HEK293 (cell line): ENCODE results near the gene NTN4.
"Not testable (repeated sequence)": the region's sequence is repeated elsewhere in the genome, so short reads cannot be mapped to it uniquely, and the experiment has no call there.

Experiments used
- CTCF ChIA-PET: fragments of 350-600 bp; formaldehyde crosslinking; extraction: SDS; loops from one replicate; lab custom pipeline; 2021; ENCODE audit warnings: antibody characterized with exemption; lab: Yijun Ruan, JAX
- POLR2A ChIA-PET: fragments of 300-600 bp; formaldehyde crosslinking; extraction: SDS; loops from one replicate; lab custom pipeline; 2020; ENCODE audit warnings: antibody characterized with exemption, inconsistent platforms; lab: Yijun Ruan, JAX
- H3K27ac ChIP-seq: fragments of 200-500 bp; sonication (Bioruptor generic); 2 replicates; pipeline ENCODE4 v1.5.1; 2014; ENCODE audit warnings: low read depth, low read length, control low read depth, inconsistent platforms; ENCODE audit errors: extremely low read depth
- H3K36me3 ChIP-seq, 2 experiments: fragments of 200-500 bp in 1 of 2; sonication (Bioruptor generic) in 1 of 2; 1 replicate in 1 of 2; 2 replicates in 1 of 2; pipeline ENCODE4 v1.5.1; 2014 to 2017; ENCODE audit warnings: inconsistent platforms in 2 of 2, low read length in 2 of 2; ENCODE audit not compliant: control insufficient read depth in 2 of 2, insufficient read depth in 1 of 2
- H3K4me1 ChIP-seq: fragments of 200-500 bp; sonication (Bioruptor generic); 2 replicates; pipeline ENCODE4 v1.5.1; 2014; ENCODE audit warnings: mild to moderate bottlenecking, low read length, inconsistent platforms; ENCODE audit not compliant: control insufficient read depth, insufficient read depth
- H3K4me3 ChIP-seq: 2 replicates; pipeline ENCODE4 v1.5.1; 2011; ENCODE audit warnings: low read depth, mild to moderate bottlenecking, control low read depth, low read length, moderate library complexity
- H3K9me3 ChIP-seq: fragments of 200-500 bp; sonication (Bioruptor generic); 2 replicates; pipeline ENCODE4 v1.5.1; 2014; ENCODE audit warnings: low read depth, low read length, inconsistent platforms; ENCODE audit not compliant: control insufficient read depth, insufficient read depth
- PRDM6 ChIP-seq: fragments of 450-650 bp; formaldehyde crosslinking; IDR thresholded peaks from 2 replicates; pipeline ENCODE4 v1.5.1; 2017; ENCODE audit warnings: missing biosample characterization, missing genetic modification characterization
- REPIN1 ChIP-seq: fragments of 450-650 bp; formaldehyde crosslinking; IDR thresholded peaks from 2 replicates; pipeline ENCODE4 v1.5.1; 2017; ENCODE audit warnings: missing biosample characterization, missing genetic modification characterization, low read depth
- ZBTB11 ChIP-seq: fragments of 450-650 bp; formaldehyde crosslinking; conservative IDR thresholded peaks from 2 replicates; pipeline ENCODE4 v1.5.1; 2016; ENCODE audit warnings: low read depth, missing biosample characterization, missing genetic modification characterization
- ZBTB21 ChIP-seq: fragments of 450-650 bp; formaldehyde crosslinking; IDR thresholded peaks from 2 replicates; pipeline ENCODE4 v1.5.1; 2017; ENCODE audit warnings: missing biosample characterization, missing genetic modification characterization
- ZNF266 ChIP-seq: fragments of 450-650 bp; formaldehyde crosslinking; IDR thresholded peaks from 2 replicates; pipeline ENCODE4 v1.5.1; 2016; ENCODE audit warnings: missing biosample characterization, missing genetic modification characterization, low read depth
- ZNF280D ChIP-seq: fragments of 450-650 bp; formaldehyde crosslinking; IDR thresholded peaks from 2 replicates; pipeline ENCODE4 v1.5.1; 2016; ENCODE audit warnings: missing biosample characterization, missing genetic modification characterization
- ZNF394 ChIP-seq: fragments of 450-650 bp; formaldehyde crosslinking; IDR thresholded peaks from 2 replicates; pipeline ENCODE4 v1.5.1; 2016; ENCODE audit warnings: missing biosample characterization, missing genetic modification characterization, mild to moderate bottlenecking, moderate library complexity, borderline replicate concordance
- ZNF404 ChIP-seq: fragments of 450-650 bp; formaldehyde crosslinking; IDR thresholded peaks from 2 replicates; pipeline ENCODE4 v1.5.1; 2017; ENCODE audit warnings: missing biosample characterization, missing genetic modification characterization
- ZNF426 ChIP-seq: fragments of 450-650 bp; formaldehyde crosslinking; IDR thresholded peaks from 2 replicates; pipeline ENCODE4 v1.5.1; 2017; ENCODE audit warnings: missing biosample characterization, missing genetic modification characterization, mild to moderate bottlenecking, inconsistent platforms, moderate library complexity
- ZNF501 ChIP-seq: fragments of 450-650 bp; formaldehyde crosslinking; IDR thresholded peaks from 2 replicates; pipeline ENCODE4 v1.5.1; 2016; ENCODE audit warnings: missing biosample characterization, missing genetic modification characterization
- ZNF510 ChIP-seq: fragments of 450-650 bp; formaldehyde crosslinking; IDR thresholded peaks from 2 replicates; pipeline ENCODE4 v1.5.1; 2018; ENCODE audit warnings: mild to moderate bottlenecking, missing genetic modification characterization, missing biosample characterization; ENCODE audit not compliant: insufficient replicate concordance
- ZNF529 ChIP-seq: fragments of 450-650 bp; formaldehyde crosslinking; IDR thresholded peaks from 2 replicates; pipeline ENCODE4 v1.5.1; 2017; ENCODE audit warnings: missing genetic modification characterization, missing biosample characterization; ENCODE audit not compliant: insufficient replicate concordance
- ZNF580 ChIP-seq: fragments of 450-650 bp; formaldehyde crosslinking; IDR thresholded peaks from 2 replicates; pipeline ENCODE4 v1.5.1; 2016; ENCODE audit warnings: missing biosample characterization, missing genetic modification characterization
- ZNF585B ChIP-seq: fragments of 450-650 bp; formaldehyde crosslinking; IDR thresholded peaks from 2 replicates; pipeline ENCODE4 v1.5.1; 2016; ENCODE audit warnings: missing biosample characterization, missing genetic modification characterization
- ZNF621 ChIP-seq: fragments of 450-650 bp; formaldehyde crosslinking; IDR thresholded peaks from 2 replicates; pipeline ENCODE4 v1.5.1; 2017; ENCODE audit warnings: missing biosample characterization, missing genetic modification characterization
- ZNF654 ChIP-seq: fragments of 450-650 bp; formaldehyde crosslinking; IDR thresholded peaks from 2 replicates; pipeline ENCODE4 v1.5.1; 2016; ENCODE audit warnings: low read depth, missing biosample characterization, missing genetic modification characterization
- ZNF658 ChIP-seq: fragments of 450-650 bp; formaldehyde crosslinking; IDR thresholded peaks from 2 replicates; pipeline ENCODE4; 2016; ENCODE audit warnings: missing biosample characterization, missing genetic modification characterization
- TF ChIP-seq, protein P1 (sequence below): fragments of 450-650 bp; formaldehyde crosslinking; IDR thresholded peaks from 2 replicates; pipeline ENCODE4 v1.5.1; 2017; ENCODE audit warnings: missing biosample characterization, mild to moderate bottlenecking, missing genetic modification characterization, moderate library complexity
- TF ChIP-seq, protein P2 (sequence below): fragments of 450-650 bp; formaldehyde crosslinking; IDR thresholded peaks from 2 replicates; pipeline ENCODE4 v1.5.1; 2016; ENCODE audit warnings: missing biosample characterization, missing genetic modification characterization, borderline replicate concordance
- TF ChIP-seq, protein P3 (sequence below): fragments of 450-650 bp; formaldehyde crosslinking; IDR thresholded peaks from 2 replicates; pipeline ENCODE4 v1.5.1; 2016; ENCODE audit warnings: missing biosample characterization, missing genetic modification characterization

Gene NTN4

DNA sequence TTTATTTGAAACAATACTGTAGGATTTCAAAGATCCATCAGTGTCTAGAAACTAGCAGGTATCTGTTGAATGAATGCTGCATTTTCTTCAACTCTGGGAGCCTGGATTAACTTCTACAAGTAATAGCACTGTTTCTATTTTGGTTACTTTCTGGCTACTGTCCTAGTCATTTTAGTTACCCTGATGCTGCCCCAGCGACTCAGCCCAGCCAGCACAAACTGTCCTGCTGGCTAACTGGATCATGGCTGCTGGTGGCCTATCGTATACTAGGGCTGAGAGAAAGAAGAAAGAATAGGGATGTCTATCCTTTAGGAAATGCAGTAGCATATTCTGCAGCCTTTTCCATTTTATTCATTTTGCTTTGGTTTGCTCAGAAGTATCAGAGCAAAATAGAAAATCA is 53.9 kb downstream of the NTN4 start:
- peaks cover 14% of the 10 kb centered on the region for H3K4me1 ChIP-seq
- no peak overlapping the region for H3K4me3 ChIP-seq
- POLR2A ChIA-PET = no interaction called here
- H3K27ac ChIP-seq = no peak overlapping the region
- TF ChIP-seq ZNF280D (tag by site-specific recombination) (no peak), PRDM6 (tag by site-specific recombination) (no peak), ZNF585B (tag by site-specific recombination) (no peak), REPIN1 (tag by site-specific recombination) (no peak), ZNF658 (tag by site-specific recombination) (no peak), ZNF621 (tag by site-specific recombination) (no peak)
- TF ChIP-seq, protein P1, sequence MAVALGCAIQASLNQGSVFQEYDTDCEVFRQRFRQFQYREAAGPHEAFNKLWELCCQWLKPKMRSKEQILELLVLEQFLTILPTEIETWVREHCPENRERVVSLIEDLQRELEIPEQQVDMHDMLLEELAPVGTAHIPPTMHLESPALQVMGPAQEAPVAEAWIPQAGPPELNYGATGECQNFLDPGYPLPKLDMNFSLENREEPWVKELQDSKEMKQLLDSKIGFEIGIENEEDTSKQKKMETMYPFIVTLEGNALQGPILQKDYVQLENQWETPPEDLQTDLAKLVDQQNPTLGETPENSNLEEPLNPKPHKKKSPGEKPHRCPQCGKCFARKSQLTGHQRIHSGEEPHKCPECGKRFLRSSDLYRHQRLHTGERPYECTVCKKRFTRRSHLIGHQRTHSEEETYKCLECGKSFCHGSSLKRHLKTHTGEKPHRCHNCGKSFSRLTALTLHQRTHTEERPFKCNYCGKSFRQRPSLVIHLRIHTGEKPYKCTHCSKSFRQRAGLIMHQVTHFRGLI (tag by site-specific recombination) = peak; percentile 50; the same call in 1 of the 2 replicates
- H3K9me3 ChIP-seq = no peaks in the 10 kb centered on the region
- CTCF ChIA-PET = no interaction called here
- no peaks in the 10 kb centered on the region for H3K36me3 ChIP-seq

DNA sequence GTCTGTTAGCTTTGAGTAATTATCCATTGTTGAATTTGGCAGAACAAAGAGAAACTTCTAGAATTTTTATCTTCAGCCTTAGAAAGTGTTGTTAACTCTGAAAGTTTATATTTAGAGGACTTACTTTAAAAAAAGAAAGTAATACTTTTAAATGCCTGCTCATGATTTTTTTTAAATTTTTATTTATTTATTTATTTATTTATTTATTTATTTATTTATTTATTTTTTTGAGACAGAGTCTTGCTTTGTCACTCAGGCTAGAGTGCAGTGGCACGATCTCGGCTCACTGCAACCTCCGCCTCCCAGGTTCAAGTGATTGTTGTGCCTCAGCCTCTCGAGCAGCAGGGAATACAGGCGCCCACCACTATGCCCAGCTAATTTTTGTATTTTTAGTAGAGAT is 54.8 kb downstream of the NTN4 start:
- POLR2A ChIA-PET, H3K9me3 ChIP-seq, H3K36me3 ChIP-seq, H3K4me3 ChIP-seq, H3K27ac ChIP-seq: not testable (repeated sequence)
- CTCF ChIA-PET = interaction anchor here (0.7 kb wide), 1 partner anchor 81 kb away, joined by 3 read pairs; no protein-coding TSS in a partner anchor
- peaks cover 11% of the 10 kb centered on the region for H3K4me1 ChIP-seq
- TF ChIP-seq ZBTB11 (tag by site-specific recombination) = peak; percentile 89
- TF ChIP-seq ZNF580 (tag by site-specific recombination) = peak; percentile 65
- TF ChIP-seq ZNF529 = peak; percentile 67
- TF ChIP-seq ZNF394 (tag by site-specific recombination) = peak; percentile 99
- TF ChIP-seq, protein P2, sequence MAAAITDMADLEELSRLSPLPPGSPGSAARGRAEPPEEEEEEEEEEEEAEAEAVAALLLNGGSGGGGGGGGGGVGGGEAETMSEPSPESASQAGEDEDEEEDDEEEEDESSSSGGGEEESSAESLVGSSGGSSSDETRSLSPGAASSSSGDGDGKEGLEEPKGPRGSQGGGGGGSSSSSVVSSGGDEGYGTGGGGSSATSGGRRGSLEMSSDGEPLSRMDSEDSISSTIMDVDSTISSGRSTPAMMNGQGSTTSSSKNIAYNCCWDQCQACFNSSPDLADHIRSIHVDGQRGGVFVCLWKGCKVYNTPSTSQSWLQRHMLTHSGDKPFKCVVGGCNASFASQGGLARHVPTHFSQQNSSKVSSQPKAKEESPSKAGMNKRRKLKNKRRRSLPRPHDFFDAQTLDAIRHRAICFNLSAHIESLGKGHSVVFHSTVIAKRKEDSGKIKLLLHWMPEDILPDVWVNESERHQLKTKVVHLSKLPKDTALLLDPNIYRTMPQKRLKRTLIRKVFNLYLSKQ (tag by site-specific recombination) = peak; percentile 65; the same call in 1 of the 2 replicates
- peak; percentile 88 for TF ChIP-seq ZNF510
- TF ChIP-seq, protein P3, sequence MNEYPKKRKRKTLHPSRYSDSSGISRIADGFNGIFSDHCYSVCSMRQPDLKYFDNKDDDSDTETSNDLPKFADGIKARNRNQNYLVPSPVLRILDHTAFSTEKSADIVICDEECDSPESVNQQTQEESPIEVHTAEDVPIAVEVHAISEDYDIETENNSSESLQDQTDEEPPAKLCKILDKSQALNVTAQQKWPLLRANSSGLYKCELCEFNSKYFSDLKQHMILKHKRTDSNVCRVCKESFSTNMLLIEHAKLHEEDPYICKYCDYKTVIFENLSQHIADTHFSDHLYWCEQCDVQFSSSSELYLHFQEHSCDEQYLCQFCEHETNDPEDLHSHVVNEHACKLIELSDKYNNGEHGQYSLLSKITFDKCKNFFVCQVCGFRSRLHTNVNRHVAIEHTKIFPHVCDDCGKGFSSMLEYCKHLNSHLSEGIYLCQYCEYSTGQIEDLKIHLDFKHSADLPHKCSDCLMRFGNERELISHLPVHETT (tag by site-specific recombination) = 0 out of 2 replicates have a peak, but pooled peaks have one; percentile 43
- peak; percentile 99 for TF ChIP-seq ZNF426 (tag by site-specific recombination)
- peak; percentile 80 for TF ChIP-seq ZNF266 (tag by site-specific recombination)
- TF ChIP-seq ZNF654 (tag by site-specific recombination) = peak; percentile 43
- TF ChIP-seq ZBTB21 = 0 out of 2 replicates have a peak, but pooled peaks have one; percentile 27
- TF ChIP-seq ZNF404 (tag by site-specific recombination) = 0 out of 2 replicates have a peak, but pooled peaks have one; percentile 39
- TF ChIP-seq ZNF501 (tag by site-specific recombination) = 0 out of 2 replicates have a peak, but pooled peaks have one; percentile 31
